Panc1 (cell line): ENCODE measurements around the gene ATG2B. TPM values are rescaled to one million over a fixed set of nuclear protein-coding genes. Genes with fewer than 3 reads are reported as not detected.

Experiments used
- ATAC-seq: fragments of 200-7000 bp; cut with Tn5 transposase; 2 replicates; pipeline ENCODE4 v1.9.1; 2020; ENCODE audit warnings: mild to moderate bottlenecking, moderate library complexity
- BruUV-seq: library from RNA; stranded (reverse); fragments of 400-500 nt; replicated peaks from 2 replicates; lab custom pipeline; 2021; lab: Mats Ljungman, UMichigan
- CTCF ChIA-PET: fragments of 300-600 bp; sonication (Branson Sonifier 250); formaldehyde crosslinking; loops from one replicate; lab custom pipeline; 2022; ENCODE audit warnings: antibody characterized with exemption; lab: Charles Lee
- POLR2A ChIA-PET: fragments of 300-600 bp; sonication (Branson Sonifier 250); formaldehyde crosslinking; loops from one replicate; lab custom pipeline; 2022; ENCODE audit warnings: antibody characterized with exemption; lab: Charles Lee
- DNase-seq: peaks from one replicate; pipeline ENCODE4 v3.0.0-alpha.2; 2010; ENCODE audit warnings: low read depth, low spot score
- H3K27ac ChIP-seq: 2 replicates; pipeline ENCODE4 v1.5.1; 2011; ENCODE audit warnings: mild to moderate bottlenecking, low read length, inconsistent platforms
- H3K27me3 ChIP-seq: fragments of 200-500 bp; sonication (Bioruptor generic); 2 replicates; pipeline ENCODE4 v1.6.0; 2014; ENCODE audit warnings: low read length, inconsistent platforms; ENCODE audit not compliant: control insufficient read depth, insufficient read depth
- H3K36me3 ChIP-seq: fragments of 200-500 bp; sonication (Bioruptor generic); 2 replicates; pipeline ENCODE4 v1.5.1; 2014; ENCODE audit warnings: inconsistent platforms, mild to moderate bottlenecking, low read length, moderate library complexity; ENCODE audit not compliant: control insufficient read depth, insufficient read depth
- H3K4me1 ChIP-seq: 2 replicates; pipeline ENCODE4 v1.5.1; 2011; ENCODE audit warnings: inconsistent platforms, mild to moderate bottlenecking, low read length, moderate library complexity; ENCODE audit not compliant: control insufficient read depth, insufficient read depth
- H3K4me3 ChIP-seq, 2 experiments: 2 replicates each; pipeline ENCODE4 v1.5.1; 2011 to 2012; ENCODE audit warnings: low read depth in 2 of 2, low read length in 2 of 2, mild to moderate bottlenecking in 2 of 2, inconsistent platforms in 1 of 2, moderate library complexity in 1 of 2
- H3K9me3 ChIP-seq: fragments of 200-500 bp; sonication (Bioruptor generic); 2 replicates; pipeline ENCODE4 v1.5.1; 2014; ENCODE audit warnings: low read depth, mild to moderate bottlenecking, inconsistent platforms, low read length, moderate library complexity; ENCODE audit not compliant: control insufficient read depth, insufficient read depth
- POLR2AphosphoS5 ChIP-seq: IDR thresholded peaks from 2 replicates; pipeline ENCODE4 v1.6.1; 2012; ENCODE audit warnings: mild to moderate bottlenecking, low read depth, low read length, moderate library complexity
- REST ChIP-seq, 2 experiments: IDR thresholded peaks; 2 replicates each; pipeline ENCODE4 v1.6.1; 2011 to 2012; ENCODE audit warnings: low read depth in 2 of 2, control low read depth in 1 of 2, low read length in 1 of 2, mild to moderate bottlenecking in 1 of 2, moderate library complexity in 1 of 2; ENCODE audit not compliant: insufficient read depth in 1 of 2
- SIN3A ChIP-seq: IDR thresholded peaks from 2 replicates; pipeline ENCODE4 v1.6.1; 2012; ENCODE audit warnings: low read depth, mild to moderate bottlenecking, low read length, moderate library complexity, borderline replicate concordance; ENCODE audit not compliant: insufficient read depth
- TCF7L2 ChIP-seq: IDR thresholded peaks from 2 replicates; pipeline ENCODE4 v1.6.1; 2011; ENCODE audit warnings: mild to moderate bottlenecking, low read depth, low read length, inconsistent platforms
- in situ Hi-C: cut with HindIII; loops from 2 replicates; pipeline ENCODE4 v1.10.0; 2016; ENCODE audit warnings: low sequenced_read_pairs, low pct_unique_long_range_greater_than_20kb
- intact Hi-C: fragments of 100-400 bp; cut with micrococcal nuclease; formaldehyde crosslinking; loops from one replicate; pipeline ENCODE4 v1.10.0; 2022; ENCODE audit not compliant: unreplicated experiment
- total RNA-seq: library from RNA; stranded (reverse); gene quantifications from one replicate; pipeline ENCODE4 v1.2.1, GENCODE V29; 2021; ENCODE audit not compliant: unreplicated experiment
- TF ChIP-seq, protein P1 (sequence below): fragments of 450-650 bp; IDR thresholded peaks from 2 replicates; pipeline ENCODE4 v1.5.1; 2017; ENCODE audit warnings: mild to moderate bottlenecking

Gene ATG2B
- total RNA-seq, 1 experiment from 2014 or later, result 2.6 TPM

- CTCF ChIA-PET, result no interaction called here
- TF ChIP-seq TCF7L2, result no peak
- TF ChIP-seq REST (IDR thresholded peaks at IDR 0.05; ENCODE audit: insufficient read depth in 1 of 2, low read depth in 2 of 2, low read length in 1 of 2), result no peak
- TF ChIP-seq, protein P1, sequence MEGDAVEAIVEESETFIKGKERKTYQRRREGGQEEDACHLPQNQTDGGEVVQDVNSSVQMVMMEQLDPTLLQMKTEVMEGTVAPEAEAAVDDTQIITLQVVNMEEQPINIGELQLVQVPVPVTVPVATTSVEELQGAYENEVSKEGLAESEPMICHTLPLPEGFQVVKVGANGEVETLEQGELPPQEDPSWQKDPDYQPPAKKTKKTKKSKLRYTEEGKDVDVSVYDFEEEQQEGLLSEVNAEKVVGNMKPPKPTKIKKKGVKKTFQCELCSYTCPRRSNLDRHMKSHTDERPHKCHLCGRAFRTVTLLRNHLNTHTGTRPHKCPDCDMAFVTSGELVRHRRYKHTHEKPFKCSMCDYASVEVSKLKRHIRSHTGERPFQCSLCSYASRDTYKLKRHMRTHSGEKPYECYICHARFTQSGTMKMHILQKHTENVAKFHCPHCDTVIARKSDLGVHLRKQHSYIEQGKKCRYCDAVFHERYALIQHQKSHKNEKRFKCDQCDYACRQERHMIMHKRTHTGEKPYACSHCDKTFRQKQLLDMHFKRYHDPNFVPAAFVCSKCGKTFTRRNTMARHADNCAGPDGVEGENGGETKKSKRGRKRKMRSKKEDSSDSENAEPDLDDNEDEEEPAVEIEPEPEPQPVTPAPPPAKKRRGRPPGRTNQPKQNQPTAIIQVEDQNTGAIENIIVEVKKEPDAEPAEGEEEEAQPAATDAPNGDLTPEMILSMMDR, result no peak
- no peak for TF ChIP-seq POLR2AphosphoS5
- TF ChIP-seq SIN3A, result no peak
- in situ Hi-C loops, result no loop called here
These were observed 17.6 kb upstream of the ATG2B start for GRCh38 chr14:96380735-96381134.

DNA sequence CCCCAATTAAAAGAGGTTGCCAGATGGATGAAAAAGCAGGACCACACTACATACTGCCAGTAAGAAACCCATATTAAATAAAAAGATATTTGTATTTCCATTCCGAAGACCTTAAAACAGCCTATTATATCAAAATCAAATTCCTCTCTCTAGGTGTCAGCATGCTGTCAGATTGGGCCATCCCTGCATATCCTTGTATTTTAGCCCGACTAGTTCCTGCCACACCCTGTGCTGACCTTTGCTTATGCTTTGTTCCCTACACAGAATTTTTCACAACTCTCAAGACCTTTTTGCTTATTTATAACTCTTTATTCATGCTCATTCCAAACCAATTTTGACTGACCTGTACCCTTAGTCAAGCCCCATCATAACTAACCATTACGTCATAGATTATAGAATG is 13.0 kb upstream of the ATG2B start:
- H3K9me3 ChIP-seq, result no peaks in the 10 kb centered on the region
- TF ChIP-seq, protein P1, result no peak
- TF ChIP-seq TCF7L2 (no peak), REST (IDR thresholded peaks at IDR 0.05; ENCODE audit: insufficient read depth in 1 of 2, low read depth in 2 of 2, low read length in 1 of 2) (no peak), POLR2AphosphoS5 (no peak)
- no peaks in the 10 kb centered on the region for H3K27me3 ChIP-seq
- no peak for DNase-seq
- no peaks in the 10 kb centered on the region for H3K36me3 ChIP-seq
- in situ Hi-C loops, result no loop called here
- H3K4me3 ChIP-seq, result no peak overlapping the region
- H3K27ac ChIP-seq, result no peak overlapping the region
- no peaks in the 10 kb centered on the region for H3K4me1 ChIP-seq
- intact Hi-C loops, result no loop called here
- ATAC-seq, result no peak
- no TSS peak for BruUV-seq
- ChIA-PET POLR2A (no interaction called here), CTCF (no interaction called here)

More at GRCh38 chr14:96380735-96381134, 17.6 kb upstream of the ATG2B start:
- no peak for ATAC-seq
- no peak for DNase-seq
- intact Hi-C loops, result no loop called here
- POLR2A ChIA-PET, result interaction anchor here (1.0 kb wide), 1 partner anchor 14 kb away, joined by 3 read pairs; no protein-coding TSS in a partner anchor
- H3K27ac ChIP-seq, result no peak overlapping the region
- H3K4me1 ChIP-seq, result no peaks in the 10 kb centered on the region
- H3K36me3 ChIP-seq, result no peaks in the 10 kb centered on the region; the same call in 1 of the 2 replicates
- H3K4me3 ChIP-seq, result no peak overlapping the region
- no peaks in the 10 kb centered on the region for H3K27me3 ChIP-seq
- no TSS peak for BruUV-seq
- no peaks in the 10 kb centered on the region for H3K9me3 ChIP-seq
